OCI-LY3 (cell line): ENCODE data around the gene PACRG.

Experiments used
- H2AFZ ChIP-seq: fragments of 200-600, 300-600 bp; shearing (Covaris generic); 2 replicates; pipeline ENCODE4 v1.6.0; 2014; ENCODE audit warnings: antibody characterized with exemption, low read depth, low read length
- H3K27ac ChIP-seq: fragments of 200-600, 300-600 bp; sonication (generic); 2 replicates; pipeline ENCODE4 v1.5.1; 2014; ENCODE audit warnings: mild to moderate bottlenecking, low read length, moderate library complexity, mixed read lengths
- H3K27me3 ChIP-seq: fragments of 200-600, 300-600 bp; sonication (generic); 2 replicates; pipeline ENCODE4 v1.6.1; 2014; ENCODE audit warnings: low read depth, low read length, mixed read lengths
- H3K36me3 ChIP-seq: fragments of 200-600, 300-600 bp; sonication (generic); replicated peaks from 2 replicates; pipeline ENCODE3; 2014; ENCODE audit warnings: low read depth, low read length, mixed read lengths
- H3K4me1 ChIP-seq: fragments of 300-600, 200-600 bp; sonication (generic); 2 replicates; pipeline ENCODE4 v1.6.1; 2014; ENCODE audit warnings: low read length, mixed read lengths
- H3K4me2 ChIP-seq: fragments of 200-600, 300-600 bp; sonication (generic); 2 replicates; pipeline ENCODE4 v1.6.1; 2014; ENCODE audit warnings: low read length, mixed read lengths
- H3K4me3 ChIP-seq: fragments of 300-600, 200-600 bp; sonication (generic); 2 replicates; pipeline ENCODE4 v1.5.1; 2014; ENCODE audit warnings: antibody characterized with exemption, mild to moderate bottlenecking, low read length, moderate library complexity
- H3K79me2 ChIP-seq: fragments of 300-600, 200-600 bp; shearing (Covaris generic); 2 replicates; pipeline ENCODE4 v1.6.1; 2014; ENCODE audit warnings: mild to moderate bottlenecking, low read length, mixed read lengths
- H3K9ac ChIP-seq: fragments of 300-600, 200-600 bp; shearing (Covaris generic); 2 replicates; pipeline ENCODE4 v1.6.0; 2014; ENCODE audit warnings: mild to moderate bottlenecking, low read length, moderate library complexity
- H3K9me3 ChIP-seq: fragments of 200-600, 300-600 bp; shearing (Covaris generic); 2 replicates; pipeline ENCODE4 v1.6.1; 2014; ENCODE audit warnings: low read length, mixed read lengths; ENCODE audit not compliant: insufficient read depth
- H4K20me1 ChIP-seq: fragments of 200-600, 300-600 bp; sonication (generic); 2 replicates; pipeline ENCODE4 v1.6.1; 2016; ENCODE audit warnings: low read length, mixed read lengths; ENCODE audit not compliant: insufficient read depth
- EZH2phosphoT487 ChIP-seq: fragments of 200-600 bp; shearing (Covaris generic); IDR thresholded peaks from 2 replicates; pipeline ENCODE4 v1.6.1; 2018; ENCODE audit warnings: antibody characterized with exemption, mixed run types, low read depth
- TF ChIP-seq, protein P1 (sequence below): fragments of 200-600, 300-600 bp; sonication (generic); IDR thresholded peaks from 2 replicates; pipeline ENCODE4 v1.5.1; 2014; ENCODE audit warnings: antibody characterized with exemption, low read length, low read depth

Gene PACRG

DNA sequence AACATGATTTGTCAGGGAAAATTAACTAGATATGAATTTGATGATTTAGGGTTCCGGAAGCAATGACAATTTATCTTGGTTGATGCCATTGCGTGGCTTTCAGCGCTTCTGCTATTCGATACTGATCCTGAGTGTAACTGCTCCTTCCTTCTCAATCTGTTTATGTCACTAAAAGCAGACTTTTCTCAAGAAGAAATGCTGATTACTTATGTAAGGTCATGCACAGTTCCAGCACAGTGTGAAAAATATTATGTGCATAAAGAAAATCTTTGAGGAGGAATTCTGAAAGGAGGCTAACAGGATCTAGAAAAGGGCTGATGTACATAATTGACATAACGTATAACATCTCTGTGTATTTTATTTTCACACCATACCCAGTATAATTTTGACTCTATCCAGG, 336.6 kb downstream of the PACRG start:
- H3K9me3 ChIP-seq: no peaks in the 10 kb centered on the region
- TF ChIP-seq, protein P1, sequence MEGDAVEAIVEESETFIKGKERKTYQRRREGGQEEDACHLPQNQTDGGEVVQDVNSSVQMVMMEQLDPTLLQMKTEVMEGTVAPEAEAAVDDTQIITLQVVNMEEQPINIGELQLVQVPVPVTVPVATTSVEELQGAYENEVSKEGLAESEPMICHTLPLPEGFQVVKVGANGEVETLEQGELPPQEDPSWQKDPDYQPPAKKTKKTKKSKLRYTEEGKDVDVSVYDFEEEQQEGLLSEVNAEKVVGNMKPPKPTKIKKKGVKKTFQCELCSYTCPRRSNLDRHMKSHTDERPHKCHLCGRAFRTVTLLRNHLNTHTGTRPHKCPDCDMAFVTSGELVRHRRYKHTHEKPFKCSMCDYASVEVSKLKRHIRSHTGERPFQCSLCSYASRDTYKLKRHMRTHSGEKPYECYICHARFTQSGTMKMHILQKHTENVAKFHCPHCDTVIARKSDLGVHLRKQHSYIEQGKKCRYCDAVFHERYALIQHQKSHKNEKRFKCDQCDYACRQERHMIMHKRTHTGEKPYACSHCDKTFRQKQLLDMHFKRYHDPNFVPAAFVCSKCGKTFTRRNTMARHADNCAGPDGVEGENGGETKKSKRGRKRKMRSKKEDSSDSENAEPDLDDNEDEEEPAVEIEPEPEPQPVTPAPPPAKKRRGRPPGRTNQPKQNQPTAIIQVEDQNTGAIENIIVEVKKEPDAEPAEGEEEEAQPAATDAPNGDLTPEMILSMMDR: no peak
- no peak for TF ChIP-seq EZH2phosphoT487

GRCh38 chr6:163066200-163066599, 338.4 kb downstream of the PACRG start:
- H3K27me3 ChIP-seq: no peaks in the 10 kb centered on the region
- H3K9ac ChIP-seq: no peak overlapping the region
- no peak overlapping the region for H3K4me3 ChIP-seq
- no peaks in the 10 kb centered on the region for H3K4me1 ChIP-seq
- no peaks in the 10 kb centered on the region for H3K79me2 ChIP-seq
- TF ChIP-seq, protein P1: no peak
- TF ChIP-seq EZH2phosphoT487: no peak
- no peaks in the 10 kb centered on the region for H4K20me1 ChIP-seq
- no peak overlapping the region for H3K4me2 ChIP-seq
- no peak overlapping the region for H2AFZ ChIP-seq
- H3K27ac ChIP-seq: no peak overlapping the region
- H3K9me3 ChIP-seq: no peaks in the 10 kb centered on the region
- no peaks in the 10 kb centered on the region for H3K36me3 ChIP-seq

More for the DNA sequence above, 336.6 kb downstream of the PACRG start:
- no peak overlapping the region for H3K27ac ChIP-seq
- H3K4me2 ChIP-seq: no peak overlapping the region
- H3K36me3 ChIP-seq: no peaks in the 10 kb centered on the region
- no peaks in the 10 kb centered on the region for H3K79me2 ChIP-seq
- H3K4me1 ChIP-seq: no peaks in the 10 kb centered on the region
- H3K4me3 ChIP-seq: no peak overlapping the region
- no peaks in the 10 kb centered on the region for H4K20me1 ChIP-seq
- no peak overlapping the region for H2AFZ ChIP-seq
- no peaks in the 10 kb centered on the region for H3K27me3 ChIP-seq
- no peak overlapping the region for H3K9ac ChIP-seq

- H4K20me1 ChIP-seq: no peaks in the 10 kb centered on the region
- no peaks in the 10 kb centered on the region for H3K79me2 ChIP-seq
- TF ChIP-seq, protein P1: no peak
- TF ChIP-seq EZH2phosphoT487: no peak
- no peaks in the 10 kb centered on the region for H3K27me3 ChIP-seq
- H3K4me1 ChIP-seq: no peaks in the 10 kb centered on the region
- no peak overlapping the region for H3K4me3 ChIP-seq
- H3K4me2 ChIP-seq: no peak overlapping the region
- no peak overlapping the region for H2AFZ ChIP-seq
- H3K9me3 ChIP-seq: no peaks in the 10 kb centered on the region
- no peak overlapping the region for H3K9ac ChIP-seq
- H3K27ac ChIP-seq: no peak overlapping the region
- H3K36me3 ChIP-seq: no peaks in the 10 kb centered on the region
Observed at GRCh38 chr6:163077134-163077533, 349.4 kb downstream of the PACRG start.

DNA sequence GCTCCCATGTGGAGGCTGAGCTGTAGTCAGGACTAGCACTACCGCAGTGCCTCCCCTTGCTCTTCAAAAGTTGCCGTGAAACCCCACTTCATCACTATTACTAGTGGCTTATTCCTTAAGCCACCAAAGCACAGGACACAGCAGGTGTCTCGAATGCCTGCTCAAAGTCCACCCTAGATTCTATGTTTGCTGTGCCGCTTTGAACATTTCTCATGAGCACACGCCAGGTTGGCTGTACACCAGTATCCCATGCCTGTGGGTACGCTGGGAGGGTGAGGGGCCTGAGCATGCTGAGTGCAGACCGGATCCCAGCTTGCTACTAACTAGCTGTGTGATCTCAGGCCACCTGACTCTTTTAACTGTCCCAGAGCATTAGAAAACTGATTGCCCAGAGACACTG, 350.9 kb downstream of the PACRG start:
- Histone ChIP-seq H2AFZ (no peak overlapping the region), H3K4me3 (no peak overlapping the region), H3K27me3 (no peaks in the 10 kb centered on the region), H3K9ac (no peak overlapping the region), H3K79me2 (no peaks in the 10 kb centered on the region), H3K4me2 (no peak overlapping the region), H3K9me3 (no peaks in the 10 kb centered on the region), H3K4me1 (no peaks in the 10 kb centered on the region), H3K36me3 (no peaks in the 10 kb centered on the region), H4K20me1 (no peaks in the 10 kb centered on the region), H3K27ac (no peak overlapping the region)
- TF ChIP-seq, protein P1: no peak
- TF ChIP-seq EZH2phosphoT487: no peak
